ENCODE data around the gene CPTP. TPM values are rescaled to one million over a fixed set of nuclear protein-coding genes. Genes with fewer than 3 reads are reported as not detected.
A peak's percentile ranks its signal among the peaks of the same experiment; 100 is the strongest.

Gene CPTP
- total and polyA plus RNA-seq, 2 of the 13 experiments (the other 11 are each of a cell fraction or from before 2014, with no cell fraction given), result 5.5 to 9.3 TPM

- TF ChIP-seq ZNF530 (CRISPR knock-in tag; IDR thresholded peaks at IDR 0.05; ENCODE audit: low read depth) (no peak), ZNF484 (CRISPR knock-in tag; IDR thresholded peaks at IDR 0.05; ENCODE audit: borderline replicate concordance, low read depth) (no peak), EHMT2 (IDR thresholded peaks at IDR 0.05; ENCODE audit: borderline replicate concordance, low read depth, low read length) (no peak), RARG (CRISPR knock-in tag; IDR thresholded peaks at IDR 0.05; ENCODE audit: low read depth) (no peak), IKZF5 (CRISPR knock-in tag; IDR thresholded peaks at IDR 0.05) (0 out of 2 replicates have a peak, but pooled peaks have one; percentile 23), USF2 (IDR thresholded peaks at IDR 0.05; ENCODE audit: low read depth, low read length) (no peak), USF2 (CRISPR knock-in tag; IDR thresholded peaks at IDR 0.05; ENCODE audit: borderline replicate concordance) (no peak), ZFX (CRISPR knock-in tag; IDR thresholded peaks at IDR 0.05; ENCODE audit: low read depth) (peak; percentile 95), HOXA9 (CRISPR knock-in tag; IDR thresholded peaks at IDR 0.05; ENCODE audit: borderline replicate concordance) (no peak), NKX3-1 (CRISPR knock-in tag; IDR thresholded peaks at IDR 0.05) (no peak), MXD4 (CRISPR knock-in tag; IDR thresholded peaks at IDR 0.05) (0 out of 2 replicates have a peak, but pooled peaks have one; percentile 38), NFIC (IDR thresholded peaks at IDR 0.05; ENCODE audit: low read length) (no peak), ZSCAN25 (CRISPR knock-in tag; IDR thresholded peaks at IDR 0.05) (0 out of 2 replicates have a peak, but pooled peaks have one; percentile 63), MED13 (CRISPR knock-in tag; IDR thresholded peaks at IDR 0.05) (no peak), KDM5A (IDR thresholded peaks at IDR 0.05; ENCODE audit: borderline replicate concordance, low read length) (no peak), ZNF605 (CRISPR knock-in tag; IDR thresholded peaks at IDR 0.05) (no peak), NR2C2 (CRISPR knock-in tag; IDR thresholded peaks at IDR 0.05; ENCODE audit: borderline replicate concordance) (peak; percentile 63; the same call in 1 of the 2 replicates), ZNF263 (CRISPR knock-in tag; IDR thresholded peaks at IDR 0.05) (peak; percentile 46; the same call in 1 of the 2 replicates), RFX3 (CRISPR knock-in tag; IDR thresholded peaks at IDR 0.05) (no peak), ZNF367 (CRISPR knock-in tag; IDR thresholded peaks at IDR 0.05; ENCODE audit: borderline replicate concordance) (0 out of 2 replicates have a peak, but pooled peaks have one; percentile 35), GPN1 (CRISPR knock-in tag; IDR thresholded peaks at IDR 0.05; ENCODE audit: borderline replicate concordance) (no peak), TIGD3 (CRISPR knock-in tag; IDR thresholded peaks at IDR 0.05; ENCODE audit: borderline replicate concordance) (no peak)
These were observed 35.3 kb downstream of the CPTP start (continued) for GRCh38 chr1:1359664-1360468.
